ENCODE data around the gene ATRN. TPM values are rescaled to one million over a fixed set of nuclear protein-coding genes. Genes with fewer than 3 reads are reported as not detected.

ATRN gene
- total RNA-seq, 4 donors from 2014 or later = 24.0 to 31.5 (median 26.4) TPM

DNA sequence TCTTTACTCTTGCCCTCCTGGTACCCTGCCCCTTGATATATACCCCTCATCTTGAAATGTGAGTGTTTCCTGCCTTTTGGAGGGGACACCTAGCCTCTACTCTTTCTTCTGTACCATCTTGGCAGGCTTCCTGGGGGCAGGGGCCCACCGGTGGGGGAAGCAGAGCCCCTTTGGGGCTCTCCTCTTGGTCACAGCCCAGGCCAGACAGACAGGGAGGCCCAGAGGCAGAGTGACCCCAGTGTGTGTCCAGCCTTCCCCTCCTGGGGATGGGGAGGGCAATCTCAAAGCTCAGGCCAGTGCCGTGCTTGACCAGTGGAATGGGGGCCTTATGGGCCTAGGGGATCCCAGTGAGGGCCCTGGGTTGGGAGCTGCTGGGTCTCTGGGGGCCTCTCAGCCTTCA, 207.4 kb downstream of the ATRN start:
- TF ChIP-seq, protein P1, sequence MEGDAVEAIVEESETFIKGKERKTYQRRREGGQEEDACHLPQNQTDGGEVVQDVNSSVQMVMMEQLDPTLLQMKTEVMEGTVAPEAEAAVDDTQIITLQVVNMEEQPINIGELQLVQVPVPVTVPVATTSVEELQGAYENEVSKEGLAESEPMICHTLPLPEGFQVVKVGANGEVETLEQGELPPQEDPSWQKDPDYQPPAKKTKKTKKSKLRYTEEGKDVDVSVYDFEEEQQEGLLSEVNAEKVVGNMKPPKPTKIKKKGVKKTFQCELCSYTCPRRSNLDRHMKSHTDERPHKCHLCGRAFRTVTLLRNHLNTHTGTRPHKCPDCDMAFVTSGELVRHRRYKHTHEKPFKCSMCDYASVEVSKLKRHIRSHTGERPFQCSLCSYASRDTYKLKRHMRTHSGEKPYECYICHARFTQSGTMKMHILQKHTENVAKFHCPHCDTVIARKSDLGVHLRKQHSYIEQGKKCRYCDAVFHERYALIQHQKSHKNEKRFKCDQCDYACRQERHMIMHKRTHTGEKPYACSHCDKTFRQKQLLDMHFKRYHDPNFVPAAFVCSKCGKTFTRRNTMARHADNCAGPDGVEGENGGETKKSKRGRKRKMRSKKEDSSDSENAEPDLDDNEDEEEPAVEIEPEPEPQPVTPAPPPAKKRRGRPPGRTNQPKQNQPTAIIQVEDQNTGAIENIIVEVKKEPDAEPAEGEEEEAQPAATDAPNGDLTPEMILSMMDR (IDR thresholded peaks at IDR 0.05) = no peak
- TF ChIP-seq EP300 (IDR thresholded peaks at IDR 0.05) (no peak), POLR2A (IDR thresholded peaks at IDR 0.05) (no peak)
- Histone ChIP-seq H3K27me3 (peaks cover 0 to 16% of the 10 kb centered on the region in 2 donors), H3K4me3 (no peak overlapping the region), H3K36me3 (peaks cover 0 to 28% (median 0%) of the 10 kb centered on the region in 3 donors), H3K4me1 (peaks cover 0 to 66% (median 31%) of the 10 kb centered on the region in 4 donors), H3K27ac (peak overlapping the region; percentile 3 to 93 (median 67)), H3K9me3 (no peaks in the 10 kb centered on the region)
- DNase-seq (ENCODE audit: low spot score in 2 of 2) = no peak
- WGBS, 2 donors = 15 to 22% methylated on average over 2 of the region's 2 CpGs

DNA sequence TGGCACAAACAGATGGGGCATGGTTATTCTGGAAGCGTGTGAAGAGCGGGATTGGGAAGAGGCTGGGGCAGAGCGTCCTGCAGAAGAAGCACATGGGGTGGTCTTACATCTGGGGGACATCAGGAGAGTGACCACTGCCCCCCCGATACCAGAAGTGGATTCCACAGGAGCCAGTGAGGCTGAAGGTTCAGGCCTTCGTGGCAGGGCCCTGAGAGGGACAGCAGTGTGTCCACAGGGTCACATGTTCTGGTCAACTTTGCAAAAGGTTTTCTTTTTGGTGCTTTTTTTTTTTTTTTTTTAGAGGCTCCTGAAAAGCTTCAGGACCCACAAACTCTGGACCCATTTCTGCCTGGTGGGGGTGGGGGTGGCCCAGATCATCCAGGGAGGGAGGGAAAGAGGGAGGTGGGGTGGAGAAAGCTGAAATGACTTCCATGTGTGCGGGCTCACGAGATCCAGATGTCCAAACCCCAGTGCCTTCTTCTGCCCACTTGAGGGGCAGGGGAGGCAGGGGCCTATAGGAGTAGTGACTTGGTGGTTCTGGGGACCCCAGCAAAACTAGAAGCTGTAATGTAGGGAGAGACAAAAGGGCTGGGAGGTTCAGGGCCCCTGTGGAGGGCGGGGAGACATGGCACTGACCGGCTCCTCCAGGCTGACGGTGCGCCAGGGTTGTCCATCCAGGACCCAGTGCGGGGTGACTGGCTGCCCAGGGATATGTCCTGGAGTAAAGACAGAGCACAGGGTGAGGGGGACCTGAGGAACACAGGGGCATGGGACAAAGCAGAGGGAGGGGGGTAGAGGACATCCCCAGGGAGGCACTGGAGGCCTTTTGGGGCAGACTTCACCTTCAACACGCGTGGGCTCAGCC, 208.3 kb downstream of the ATRN start:
- H3K27me3 ChIP-seq = peaks cover 0 to 16% of the 10 kb centered on the region in 2 donors
- no peaks in the 10 kb centered on the region for H3K9me3 ChIP-seq
- H3K4me3 ChIP-seq = peak overlapping the region in 1 of 4 donors; percentile 72
- no peak for TF ChIP-seq POLR2A (IDR thresholded peaks at IDR 0.05)
- no peak for TF ChIP-seq EP300 (IDR thresholded peaks at IDR 0.05)
- TF ChIP-seq, protein P1 (IDR thresholded peaks at IDR 0.05) = no peak
- H3K4me1 ChIP-seq = peaks cover 0 to 66% (median 31%) of the 10 kb centered on the region in 4 donors
- peaks cover 0 to 19% (median 0%) of the 10 kb centered on the region in 3 donors for H3K36me3 ChIP-seq
- H3K27ac ChIP-seq = peak overlapping the region; percentile 37 to 93 (median 72)
- DNase-seq (ENCODE audit: low spot score in 2 of 2) = peak in 1 of 2 donors; percentile 31
- WGBS, 2 donors = 62 to 67% methylated on average over 14 of the region's 14 CpGs

DNA sequence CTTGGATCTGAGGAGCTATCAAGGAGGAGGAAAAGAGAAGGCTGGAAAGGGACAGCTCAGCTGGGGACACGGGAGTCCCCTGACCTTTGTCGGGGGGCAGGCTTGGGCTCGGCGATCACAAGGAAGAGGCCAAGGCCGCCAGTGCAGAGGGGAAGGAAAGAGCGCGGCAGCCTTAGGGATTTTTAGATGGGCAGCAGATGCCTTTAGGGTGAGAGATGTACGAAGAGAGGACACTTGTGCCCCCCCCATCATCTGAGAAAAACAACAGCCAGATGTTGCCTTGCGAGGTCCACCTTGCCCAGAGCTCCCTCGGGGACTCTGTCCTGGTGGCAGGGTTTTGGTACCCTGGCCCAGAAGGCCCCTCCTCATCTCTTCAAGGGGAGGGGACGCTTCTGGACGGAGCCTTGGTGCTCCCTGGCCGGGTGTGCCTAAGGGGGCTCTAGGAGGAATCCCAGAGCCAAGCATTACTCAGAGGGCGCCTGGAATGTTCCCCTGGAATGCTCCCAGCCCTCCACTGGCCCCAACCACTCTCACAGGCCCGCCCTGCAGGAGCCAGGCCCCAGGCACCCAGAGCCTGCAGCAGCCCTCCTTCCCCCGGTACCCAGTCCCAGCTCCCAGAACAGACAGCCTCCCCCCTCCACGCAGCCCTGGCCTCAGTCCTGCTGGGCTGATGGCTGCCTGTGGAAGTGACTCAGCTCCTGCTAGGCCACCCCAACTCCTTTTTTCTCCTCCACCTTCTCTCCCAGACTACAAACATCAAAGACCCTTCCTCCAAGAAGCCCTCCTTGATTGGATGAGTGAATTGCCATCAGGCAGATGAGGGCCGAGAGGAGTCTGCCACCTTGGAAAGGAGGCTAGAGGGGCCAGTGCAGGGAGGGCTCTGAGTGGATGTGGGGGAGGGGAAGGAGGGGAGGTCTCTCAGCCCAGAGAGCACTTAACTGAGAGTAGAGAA, 209.2 kb downstream of the ATRN start:
- peak overlapping the region; percentile 37 to 93 (median 72) for H3K27ac ChIP-seq
- peaks cover 0 to 16% of the 10 kb centered on the region in 2 donors for H3K27me3 ChIP-seq
- TF ChIP-seq POLR2A (IDR thresholded peaks at IDR 0.05) (peak in 1 of 2 donors; percentile 13), EP300 (IDR thresholded peaks at IDR 0.05) (no peak)
- DNase-seq (ENCODE audit: low spot score in 2 of 2) = peak in 1 of 2 donors; percentile 63
- peak overlapping the region; percentile 34 to 72 (median 46) for H3K4me3 ChIP-seq
- peaks cover 0 to 66% (median 31%) of the 10 kb centered on the region in 4 donors for H3K4me1 ChIP-seq
- H3K9me3 ChIP-seq = no peaks in the 10 kb centered on the region
- peaks cover 0 to 10% (median 0%) of the 10 kb centered on the region in 3 donors for H3K36me3 ChIP-seq
- WGBS, 2 donors = 28 to 37% methylated on average over 15 to 18 of the region's 18 CpGs

DNA sequence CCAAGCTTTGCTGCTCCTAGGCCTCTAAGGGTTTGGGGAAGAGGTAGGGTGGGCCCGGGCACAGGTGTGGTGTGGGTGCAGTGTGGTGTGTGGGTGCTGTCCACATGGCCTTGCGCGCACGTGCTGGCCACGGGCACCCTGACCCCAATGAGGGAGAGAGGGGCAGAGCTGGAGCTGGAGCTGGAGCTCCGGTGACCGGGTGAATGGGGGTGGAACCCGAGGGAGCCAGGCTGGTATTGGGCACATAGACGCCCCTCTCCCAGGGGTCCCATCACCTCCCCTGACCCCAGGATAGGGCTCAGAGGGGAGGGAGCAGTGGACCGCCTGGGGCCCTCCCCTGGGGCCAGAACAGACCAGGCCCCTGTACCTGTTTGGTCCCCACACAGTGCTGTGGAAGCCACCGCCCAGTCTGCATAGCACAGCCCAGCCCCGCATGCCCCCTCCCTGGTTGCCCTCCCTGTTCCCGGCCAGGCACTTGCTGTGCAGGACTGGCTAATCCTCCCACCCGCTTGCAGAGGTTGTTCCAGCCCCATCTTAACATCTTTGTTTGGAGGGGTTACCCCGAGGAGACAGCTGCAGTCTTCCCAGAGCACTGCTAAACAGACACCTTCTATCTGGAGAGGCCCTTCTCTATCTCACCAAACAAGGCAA, 210.0 kb downstream of the ATRN start:
- peaks cover 0 to 16% of the 10 kb centered on the region in 2 donors for H3K27me3 ChIP-seq
- H3K4me3 ChIP-seq = peak overlapping the region; percentile 34 to 72 (median 46)
- H3K27ac ChIP-seq = peak overlapping the region; percentile 37 to 93 (median 72)
- TF ChIP-seq POLR2A (IDR thresholded peaks at IDR 0.05) (no peak), EP300 (IDR thresholded peaks at IDR 0.05) (no peak)
- TF ChIP-seq, protein P1 (IDR thresholded peaks at IDR 0.05) = no peak
- peaks cover 0 to 66% (median 31%) of the 10 kb centered on the region in 4 donors for H3K4me1 ChIP-seq
- H3K9me3 ChIP-seq = no peaks in the 10 kb centered on the region
- 47 to 56% methylated on average over 13 to 15 of the region's 15 CpGs for WGBS, 2 donors
- peaks cover 0 to 3% (median 0%) of the 10 kb centered on the region in 3 donors for H3K36me3 ChIP-seq
- no peak for DNase-seq (ENCODE audit: low spot score in 2 of 2)

Data from tibial nerve (tissue), 4 donors.